Measurements from ENCODE around the gene EXOSC2. TPM values are rescaled to one million over a fixed set of nuclear protein-coding genes. Genes with fewer than 3 reads are reported as not detected.

EXOSC2 gene
- polyA plus RNA-seq, 6 donors from 2014 or later = 24.1 to 41.1 (median 26.9) TPM

Other genes with a start within 250 kb of the EXOSC2 start
- not detected for gene ASS1, start 248.8 kb upstream of the EXOSC2 start, polyA plus RNA-seq (ENCODE audit: low read depth in 6 of 6)
- 10 to 100 TPM; 22.5 to 37.4 (median 25.7) TPM for gene FUBP3, start 114.2 kb upstream of the EXOSC2 start, polyA plus RNA-seq (ENCODE audit: low read depth in 6 of 6)
- not detected for gene PRDM12, start 29.2 kb upstream of the EXOSC2 start, polyA plus RNA-seq (ENCODE audit: low read depth in 6 of 6)
- 10 to 100 TPM in 2 of 6 donors, 1 to 10 TPM in 4; 1.2 to 18.9 (median 9.4) TPM for gene ABL1, start 141.5 kb downstream of the EXOSC2 start, polyA plus RNA-seq (ENCODE audit: low read depth in 6 of 6)
- under 1 TPM in 2 of 6 donors, not detected in 4; 0.42 to 0.75 TPM for gene QRFP, start 203.0 kb downstream of the EXOSC2 start, polyA plus RNA-seq (ENCODE audit: low read depth in 6 of 6)
- not detected for gene FIBCD1, start 245.5 kb downstream of the EXOSC2 start, polyA plus RNA-seq (ENCODE audit: low read depth in 6 of 6)

Data from naive B cell (primary cell).